H1 (cell line): ENCODE data around the gene BCAM. TPM values are rescaled to one million over a fixed set of nuclear protein-coding genes. Genes with fewer than 3 reads are reported as not detected.
A peak's percentile ranks its signal among the peaks of the same experiment; 100 is the strongest.

Experiments used
- CTCF ChIA-PET: fragments of 300-600 bp; sonication (Branson Sonifier 250); formaldehyde crosslinking; loops from one replicate; lab custom pipeline; 2021; ENCODE audit not compliant: partially characterized antibody; lab: Charles Lee
- POLR2A ChIA-PET: fragments of 300-600 bp; sonication (Branson Sonifier 250); formaldehyde crosslinking; loops from one replicate; lab custom pipeline; 2021; ENCODE audit warnings: inconsistent platforms; ENCODE audit not compliant: partially characterized antibody; lab: Charles Lee
- DNase-seq, 2 experiments: peaks; one replicate each; pipeline versions ENCODE4 v3.0.0 to v3.0.0-alpha.2; 2010 to 2022; ENCODE audit warnings: low spot score in 2 of 2, low read depth in 1 of 2, mixed read lengths in 1 of 2
- FAIRE-seq: peaks from 2 replicates; lab custom pipeline; 2011; peaks lifted over from hg19 to GRCh38; lab: Jason Lieb, UNC
- H2AFZ ChIP-seq: 2 replicates; pipeline ENCODE4 v1.8.1; 2012; ENCODE audit warnings: low read length, inconsistent platforms
- H2AK5ac ChIP-seq: 2 replicates; pipeline ENCODE4 v1.6.1; 2013; ENCODE audit warnings: low read depth, low read length
- H2BK120ac ChIP-seq: replicated peaks from 2 replicates; pipeline ENCODE3; 2013; ENCODE audit warnings: low read depth, low read length, inconsistent platforms
- H2BK12ac ChIP-seq: 2 replicates; pipeline ENCODE4 v1.6.1; 2013; ENCODE audit warnings: low read depth, low read length
- H2BK15ac ChIP-seq: 2 replicates; pipeline ENCODE4 v1.6.1; 2013; ENCODE audit warnings: low read length
- H2BK20ac ChIP-seq: 2 replicates; pipeline ENCODE4 v1.6.1; 2013; ENCODE audit warnings: low read length
- H2BK5ac ChIP-seq: 2 replicates; pipeline ENCODE4 v1.6.1; 2013; ENCODE audit warnings: low read depth, low read length
- H3K14ac ChIP-seq: 2 replicates; pipeline ENCODE4 v1.6.1; 2013; ENCODE audit warnings: inconsistent platforms; ENCODE audit not compliant: insufficient read length
- H3K18ac ChIP-seq: 2 replicates; pipeline ENCODE4 v1.6.1; 2013; ENCODE audit warnings: low read length; ENCODE audit errors: extremely low read depth
- H3K23ac ChIP-seq: 2 replicates; pipeline ENCODE4 v1.6.1; 2013; ENCODE audit warnings: inconsistent platforms; ENCODE audit not compliant: insufficient read length
- H3K23me2 ChIP-seq: 2 replicates; pipeline ENCODE4 v1.6.1; 2013; ENCODE audit warnings: low read depth, low read length
- H3K27ac ChIP-seq: 2 replicates; pipeline ENCODE4 v1.6.1; 2011; ENCODE audit warnings: low read depth, low read length, inconsistent platforms
- H3K27me3 ChIP-seq, 4 experiments: replicated peaks in 1 of 4; 1 replicate in 1 of 4; 2 replicates in 3 of 4; pipeline versions ENCODE4 v1.6.1 to v1.8.1; 2011 to 2013; ENCODE audit warnings: low read length in 3 of 4, mild to moderate bottlenecking in 3 of 4, inconsistent platforms in 2 of 4, mixed read lengths in 2 of 4, moderate library complexity in 1 of 4; ENCODE audit not compliant: control insufficient read depth in 3 of 4, insufficient read depth in 3 of 4; ENCODE audit errors: extremely low read depth in 1 of 4
- H3K36me3 ChIP-seq, 4 experiments: 2 replicates each; pipeline versions ENCODE4 v1.6.1 to v1.8.1; 2011 to 2013; ENCODE audit warnings: mild to moderate bottlenecking in 4 of 4, low read length in 3 of 4, moderate library complexity in 2 of 4, control low read depth in 1 of 4, inconsistent platforms in 1 of 4; ENCODE audit not compliant: insufficient read depth in 4 of 4, control insufficient read depth in 2 of 4
- H3K4ac ChIP-seq: replicated peaks from 2 replicates; pipeline ENCODE3; 2013; ENCODE audit warnings: low read length, low read depth, mixed read lengths, inconsistent platforms; ENCODE audit not compliant: insufficient read length
- H3K4me1 ChIP-seq, 4 experiments: replicated peaks in 1 of 4; 1 replicate in 1 of 4; 2 replicates in 3 of 4; pipeline versions ENCODE4 v1.6.1 to v1.8.1; 2011 to 2013; ENCODE audit warnings: low read length in 3 of 4, inconsistent platforms in 2 of 4, mixed read lengths in 1 of 4; ENCODE audit not compliant: insufficient read depth in 4 of 4, control insufficient read depth in 3 of 4
- H3K4me2 ChIP-seq, 2 experiments: 2 replicates each; pipeline versions ENCODE4 v1.6.1 to v1.8.1; 2011 to 2013; ENCODE audit warnings: low read depth in 2 of 2, low read length in 2 of 2, control low read depth in 1 of 2, inconsistent platforms in 1 of 2, mild to moderate bottlenecking in 1 of 2; ENCODE audit not compliant: insufficient read depth in 1 of 2
- H3K4me3 ChIP-seq, 4 experiments: fragments of 200-600, 300-600 bp in 1 of 4; sonication (generic), shearing (Covaris generic), sonication (Bioruptor Twin) in 1 of 4; 2 replicates each; pipeline versions ENCODE4 v1.5.1 to v1.8.1; 2011 to 2016; ENCODE audit warnings: low read length in 4 of 4, low read depth in 3 of 4, control low read depth in 2 of 4, inconsistent platforms in 2 of 4, mild to moderate bottlenecking in 2 of 4, mixed read lengths in 1 of 4, moderate library complexity in 1 of 4; ENCODE audit not compliant: insufficient read depth in 2 of 4; ENCODE audit errors: extremely low read depth in 1 of 4
- H3K56ac ChIP-seq: replicated peaks from 2 replicates; pipeline ENCODE3; 2013; ENCODE audit warnings: low read depth, mild to moderate bottlenecking, mixed read lengths, low read length, inconsistent platforms; ENCODE audit not compliant: insufficient read length
- H3K79me1 ChIP-seq: 2 replicates; pipeline ENCODE4 v1.6.1; 2013; ENCODE audit warnings: low read depth, low read length, control low read depth
- H3K79me2 ChIP-seq, 2 experiments: 2 replicates each; pipeline versions ENCODE4 v1.6.1 to v1.8.1; 2012 to 2013; ENCODE audit warnings: low read length in 2 of 2, mild to moderate bottlenecking in 2 of 2, inconsistent platforms in 1 of 2; ENCODE audit not compliant: insufficient read depth in 2 of 2, control insufficient read depth in 1 of 2
- H3K9ac ChIP-seq, 4 experiments: replicated peaks in 1 of 4; 1 replicate in 1 of 4; 2 replicates in 3 of 4; pipeline versions ENCODE4 v1.6.1 to v1.8.1; 2011 to 2013; ENCODE audit warnings: low read depth in 3 of 4, low read length in 3 of 4, control low read depth in 2 of 4, mild to moderate bottlenecking in 2 of 4, moderate library complexity in 2 of 4, inconsistent platforms in 1 of 4; ENCODE audit errors: extremely low read depth in 1 of 4
- H3K9me3 ChIP-seq, 2 experiments: 2 replicates each; pipeline versions ENCODE4 v1.6.1 to v1.8.1; 2012 to 2013; ENCODE audit warnings: mild to moderate bottlenecking in 2 of 2, moderate library complexity in 2 of 2, control low read depth in 1 of 2, inconsistent platforms in 1 of 2, low read depth in 1 of 2, low read length in 1 of 2, mixed read lengths in 1 of 2; ENCODE audit not compliant: insufficient read depth in 2 of 2
- H4K20me1 ChIP-seq, 2 experiments: replicated peaks in 1 of 2; 2 replicates each; pipeline versions ENCODE3 to v1.8.1; 2011 to 2013; ENCODE audit warnings: inconsistent platforms in 2 of 2, low read length in 2 of 2, mild to moderate bottlenecking in 1 of 2; ENCODE audit not compliant: insufficient read depth in 2 of 2, control insufficient read depth in 1 of 2
- H4K5ac ChIP-seq: 2 replicates; pipeline ENCODE4 v1.6.1; 2013; ENCODE audit warnings: low read length, low read depth, mixed read lengths, inconsistent platforms; ENCODE audit not compliant: insufficient read length
- H4K8ac ChIP-seq: 2 replicates; pipeline ENCODE4 v1.8.0; 2013; ENCODE audit warnings: mild to moderate bottlenecking, moderate library complexity, low read length, inconsistent platforms; ENCODE audit not compliant: insufficient read depth; ENCODE audit errors: extremely low read depth
- H4K91ac ChIP-seq: replicated peaks from 2 replicates; pipeline ENCODE3; 2013; ENCODE audit warnings: low read length, mixed read lengths, inconsistent platforms; ENCODE audit not compliant: insufficient read length
- ASH2L ChIP-seq: fragments of 200-600, 300-600 bp; sonication (generic); IDR thresholded peaks from one replicate; pipeline ENCODE4 v1.7.1; 2017; ENCODE audit warnings: low read length
- CHD1 ChIP-seq: IDR thresholded peaks from 2 replicates; pipeline ENCODE4 v1.6.1; 2012; ENCODE audit warnings: low read depth, low read length, improper control_type of control experiment
- EGR1 ChIP-seq: IDR thresholded peaks from 2 replicates; pipeline ENCODE4 v1.6.1; 2011; ENCODE audit warnings: low read depth, low read length, borderline replicate concordance
- KDM4A ChIP-seq: IDR thresholded peaks from one replicate; pipeline ENCODE4 v1.7.1; 2012; ENCODE audit warnings: low read depth, mild to moderate bottlenecking, moderate library complexity, low read length, inconsistent platforms; ENCODE audit not compliant: severe bottlenecking
- POLR2A ChIP-seq, 2 experiments: IDR thresholded peaks; 1 replicate in 1 of 2; 2 replicates in 1 of 2; pipeline ENCODE4 v1.6.1; 2011; ENCODE audit warnings: low read depth in 2 of 2, low read length in 2 of 2, mild to moderate bottlenecking in 2 of 2; ENCODE audit errors: control extremely low read depth in 1 of 2
- SIX5 ChIP-seq: IDR thresholded peaks from 2 replicates; pipeline ENCODE4 v1.6.1; 2011; ENCODE audit warnings: mild to moderate bottlenecking, low read depth, low read length
- TAF1 ChIP-seq: IDR thresholded peaks from 2 replicates; pipeline ENCODE4 v1.6.1; 2011; ENCODE audit warnings: mild to moderate bottlenecking, low read depth, low read length
- TEAD4 ChIP-seq: IDR thresholded peaks from 2 replicates; pipeline ENCODE4 v1.6.1; 2012; ENCODE audit warnings: low read depth, low read length, inconsistent platforms, mixed read lengths
- WGBS, 2 experiments: shearing (Covaris generic) in 1 of 2; methylation state at CpG; one replicate each; pipeline versions ENCODE4 v1.1.6 to v1.1.7; 2013 to 2015; ENCODE audit warnings: low lambda C conversion rate in 2 of 2, mixed read lengths in 2 of 2, inconsistent platforms in 1 of 2, low coverage in 1 of 2, missing lambda C conversion rate in 1 of 2; ENCODE audit not compliant: insufficient replicate concordance in 2 of 2, insufficient coverage in 1 of 2, insufficient read length in 1 of 2; ENCODE audit errors: extremely low coverage in 1 of 2, missing lambda C conversion rate in 1 of 2; 5-methylcytosine and 5-hydroxymethylcytosine counted together
- polyA plus RNA-seq, 7 experiments: library from polyadenylated mRNA; depleted of rRNA in 3 of 7; stranded (reverse) in 5 of 7; unstranded in 2 of 7; fragments of >200 nt in 5 of 7; fragments of 200-250 nt in 2 of 7; gene quantifications; 1 replicate in 5 of 7; 2 replicates in 1 of 7; 4 replicates in 1 of 7; pipeline versions ENCODE4 v1.2.1 to v1.2.3, GENCODE V29; 2011 to 2013; ENCODE audit warnings: missing spikeins in 2 of 7, mixed read lengths in 2 of 7
- total RNA-seq: library from RNA; stranded (reverse); fragmentation: NEBNext Ultra II Directional; extraction: Animal tissue kit (Norgen Biotek cat#: 25700); gene quantifications from 2 replicates; pipeline ENCODE4 v1.2.1, GENCODE V29; 2021
- TF ChIP-seq, protein P1 (sequence below): IDR thresholded peaks from 2 replicates; pipeline ENCODE4 v1.6.1; 2012; ENCODE audit warnings: inconsistent platforms

Gene BCAM
- total and polyA plus RNA-seq, 2 of the 8 experiments (the other 6 are each of a cell fraction or from before 2014, with no cell fraction given) = 32.5 to 81.4 TPM

GRCh38 chr19:44848036-44848811 lies 39.3 kb downstream of the BCAM start:
- H4K8ac ChIP-seq = no peak overlapping the region
- POLR2A ChIA-PET = interaction anchor here (0.6 to 6.6 kb wide), 37 partner anchors 10 to 231 kb away, joined by 3 to 65 read pairs (median 5); partner anchors contain the start of genes APOE, BCAM, CLASRP and CLPTM1
- CTCF ChIA-PET = interaction anchor here (0.5 to 2.5 kb wide), 20 partner anchors 12 to 1073 kb away, joined by 3 to 10 read pairs (median 3); partner anchors contain the start of genes CBLC and RELB
- no peak overlapping the region; the same call in 1 of the 2 replicates for H2BK12ac ChIP-seq
- peak overlapping the region; percentile 43 for H3K27ac ChIP-seq
- H3K4me3 ChIP-seq = peak overlapping the region; percentile 77 to 98 (median 92)
- peak overlapping the region; percentile 85 for H4K91ac ChIP-seq
- H3K56ac ChIP-seq = peak overlapping the region; percentile 60
- H3K36me3 ChIP-seq = no peaks in the 10 kb centered on the region
- peaks cover 13% of the 10 kb centered on the region for H3K79me1 ChIP-seq
- H3K14ac ChIP-seq = no peak overlapping the region
- peak overlapping the region; percentile 25 for H2BK120ac ChIP-seq
- 1% methylated on average over 19 of the region's 19 CpGs; no CpG with 5 or more reads in 1 of the 2 experiments for WGBS, 2 experiments
- no peak overlapping the region for H2BK15ac ChIP-seq
- H3K27me3 ChIP-seq = no peaks in the 10 kb centered on the region
- H2AFZ ChIP-seq = no peak overlapping the region
- H3K9ac ChIP-seq = peak overlapping the region; percentile 36 to 90 (median 82); a peak in 6 of 7 replicates
- H3K23ac ChIP-seq = no peak overlapping the region
- peaks cover 14 to 24% (median 16%) of the 10 kb centered on the region in 4 experiments for H3K4me1 ChIP-seq
- H3K4me2 ChIP-seq = peak overlapping the region; percentile 85 to 95
- H3K79me2 ChIP-seq = peaks cover 19 to 62% of the 10 kb centered on the region in 2 experiments
- peak overlapping the region; percentile 88 for H2BK5ac ChIP-seq
- FAIRE-seq (no peak), DNase-seq (peak in 1 of 2 experiments; percentile 66)
- no peaks in the 10 kb centered on the region for H3K9me3 ChIP-seq
- peak overlapping the region; percentile 96 for H3K18ac ChIP-seq
- peak overlapping the region; percentile 58 for H4K5ac ChIP-seq
- no peak overlapping the region for H3K4ac ChIP-seq
- H2BK20ac ChIP-seq = no peak overlapping the region
- H4K20me1 ChIP-seq = peaks cover 23 to 27% of the 10 kb centered on the region in 2 experiments
- peaks cover 18% of the 10 kb centered on the region for H3K23me2 ChIP-seq
- H2AK5ac ChIP-seq = no peak overlapping the region
- TF ChIP-seq SIX5 (no peak), TEAD4 (0 out of 2 replicates have a peak, but pooled peaks have one; percentile 8), CHD1 (no peak), ASH2L (peak; percentile 96), EGR1 (peak; percentile 82), KDM4A (no peak), TAF1 (peak; percentile 38), POLR2A (IDR thresholded peaks at IDR 0.05; ENCODE audit: control extremely low read depth in 1 of 2, low read depth in 2 of 2, low read length in 2 of 2) (peak; percentile 19 to 40)
- TF ChIP-seq, protein P1, sequence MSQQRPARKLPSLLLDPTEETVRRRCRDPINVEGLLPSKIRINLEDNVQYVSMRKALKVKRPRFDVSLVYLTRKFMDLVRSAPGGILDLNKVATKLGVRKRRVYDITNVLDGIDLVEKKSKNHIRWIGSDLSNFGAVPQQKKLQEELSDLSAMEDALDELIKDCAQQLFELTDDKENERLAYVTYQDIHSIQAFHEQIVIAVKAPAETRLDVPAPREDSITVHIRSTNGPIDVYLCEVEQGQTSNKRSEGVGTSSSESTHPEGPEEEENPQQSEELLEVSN = peak; percentile 83
